Measurements from ENCODE around the gene TCEA3.
A peak's percentile ranks its signal among the peaks of the same experiment; 100 is the strongest.

Gene TCEA3

DNA sequence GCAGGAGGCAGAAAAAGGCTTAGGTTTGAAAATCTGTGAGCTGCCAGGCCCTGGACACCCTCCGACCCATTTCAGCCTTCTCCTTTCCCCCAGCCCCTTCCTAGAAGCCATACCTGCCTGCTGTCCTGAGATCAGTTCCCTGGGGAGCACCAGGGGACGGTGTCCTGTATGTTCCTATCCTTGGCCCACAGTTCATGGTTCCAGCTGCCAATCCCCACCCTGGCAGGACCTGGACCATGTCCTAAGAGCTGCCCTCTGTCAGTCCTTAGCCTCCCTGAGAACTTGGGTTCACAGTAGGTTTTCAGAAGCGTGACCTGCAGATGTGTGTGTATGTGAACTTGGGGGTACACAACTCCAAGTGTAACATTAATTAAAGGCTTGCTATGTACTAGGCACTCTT is 3.8 kb downstream of the TCEA3 start:
- DNase-seq: no peak

DNA sequence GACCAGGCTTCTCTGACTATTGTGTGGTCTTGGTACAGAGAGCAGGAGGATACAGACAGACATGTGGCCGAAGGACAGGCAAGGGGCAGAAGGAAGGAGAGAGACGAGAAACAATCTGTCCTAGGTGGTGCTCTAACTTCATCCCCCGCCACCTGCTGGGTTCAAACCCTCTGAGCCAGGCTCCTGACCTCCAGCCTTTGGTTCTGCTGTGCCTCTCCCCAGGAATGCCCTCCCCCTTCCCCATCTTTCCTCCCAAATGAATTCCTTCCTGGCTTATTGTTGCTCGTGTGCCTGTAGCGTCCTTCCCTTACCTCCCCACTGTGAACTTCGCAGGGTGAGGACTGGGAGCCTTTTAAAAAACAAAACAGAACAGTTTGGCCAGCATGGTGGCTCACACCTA is 5.4 kb downstream of the TCEA3 start:
- no peak for DNase-seq

DNA sequence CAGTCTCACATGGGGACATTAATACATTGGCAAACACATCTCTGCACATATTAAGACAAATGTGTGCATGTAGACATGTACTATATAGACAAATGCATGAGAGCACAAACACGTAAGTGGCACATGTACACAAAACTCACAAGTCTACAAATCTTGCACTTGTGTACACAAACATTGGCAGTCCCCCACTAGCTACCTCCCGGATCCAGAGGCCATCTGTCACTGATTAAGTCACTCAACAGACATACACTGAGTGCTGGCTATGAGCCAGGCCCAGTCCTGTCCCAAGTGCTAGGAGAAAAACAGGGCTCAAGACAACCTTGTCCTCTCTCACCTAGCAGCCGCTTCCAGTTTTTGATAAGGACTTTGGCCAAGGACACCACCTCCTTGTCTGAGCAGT is 7.0 kb downstream of the TCEA3 start:
- DNase-seq: no peak

DNA sequence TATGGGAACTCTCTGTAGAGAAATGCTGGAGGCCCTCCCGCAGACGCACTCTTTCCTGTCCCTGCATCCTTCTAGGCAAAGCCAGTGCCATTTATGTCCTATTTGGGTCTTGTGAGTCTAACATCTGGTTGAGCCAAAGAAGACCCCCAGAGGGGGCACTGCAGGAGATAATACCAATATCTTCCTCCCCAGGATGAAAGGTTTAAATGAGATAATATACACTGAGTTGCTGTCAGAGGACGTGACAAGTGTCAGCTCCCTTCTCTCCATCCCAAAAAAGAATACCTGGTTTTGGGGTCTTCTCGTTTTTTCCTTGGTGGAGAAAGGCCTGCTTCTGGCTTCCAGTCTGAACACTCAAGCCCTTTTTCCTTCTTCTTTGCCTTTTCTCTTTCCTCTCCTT is 7.6 kb downstream of the TCEA3 start:
- DNase-seq: no peak

DNA sequence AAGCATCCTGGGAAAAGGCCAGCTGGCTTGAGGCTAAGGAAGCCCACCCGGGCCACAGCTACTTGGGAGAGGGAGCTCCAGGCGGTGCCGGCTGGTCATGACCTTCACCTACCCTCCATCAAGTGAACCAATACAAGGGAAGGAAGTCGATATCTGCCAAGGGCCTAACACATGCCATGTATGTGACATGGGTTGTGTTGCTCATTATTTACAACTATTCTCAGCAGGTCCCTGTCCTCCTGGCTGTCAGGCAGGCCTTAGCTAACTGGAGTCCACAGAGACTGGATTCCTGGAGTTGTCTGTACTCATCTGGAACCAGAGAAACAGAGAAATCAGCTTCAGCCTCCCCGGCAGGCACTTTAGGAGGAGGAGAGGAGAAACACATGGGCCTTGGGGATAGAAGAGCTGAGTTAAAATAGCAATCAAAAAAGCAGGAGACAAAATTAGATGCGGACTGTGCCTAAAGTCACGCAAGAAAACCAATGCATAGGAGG is 15.7 kb downstream of the TCEA3 start:
- no peak for DNase-seq

DNA sequence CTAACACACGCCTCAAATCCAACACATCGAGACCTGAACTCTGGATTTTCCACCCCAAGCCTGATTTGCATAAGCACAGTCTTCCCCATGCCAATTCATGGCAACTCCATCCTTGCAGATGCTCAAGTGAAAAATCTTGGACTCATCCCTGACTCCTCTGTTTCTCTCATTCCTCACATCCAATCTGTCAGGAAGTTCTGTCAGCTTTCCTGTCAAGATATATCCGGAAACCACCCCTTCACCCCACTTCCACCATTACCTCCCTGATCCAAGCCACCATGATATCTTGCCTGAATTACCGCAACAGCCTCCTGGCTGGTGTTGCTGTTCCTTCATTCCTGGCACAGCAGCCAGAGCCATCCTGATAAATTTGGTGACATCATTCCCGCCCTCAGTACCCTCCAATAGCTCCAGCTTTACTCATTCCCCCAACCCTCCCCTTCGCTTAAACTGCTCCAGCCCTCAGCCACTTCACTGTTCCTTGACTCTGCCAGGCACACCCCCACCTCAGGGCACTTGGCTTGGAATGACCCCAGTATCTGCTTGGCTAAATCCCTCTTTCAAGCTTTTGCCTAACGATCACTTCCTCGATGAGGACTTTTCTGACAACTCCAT is 17.4 kb downstream of the TCEA3 start:
- DNase-seq: no peak

DNA sequence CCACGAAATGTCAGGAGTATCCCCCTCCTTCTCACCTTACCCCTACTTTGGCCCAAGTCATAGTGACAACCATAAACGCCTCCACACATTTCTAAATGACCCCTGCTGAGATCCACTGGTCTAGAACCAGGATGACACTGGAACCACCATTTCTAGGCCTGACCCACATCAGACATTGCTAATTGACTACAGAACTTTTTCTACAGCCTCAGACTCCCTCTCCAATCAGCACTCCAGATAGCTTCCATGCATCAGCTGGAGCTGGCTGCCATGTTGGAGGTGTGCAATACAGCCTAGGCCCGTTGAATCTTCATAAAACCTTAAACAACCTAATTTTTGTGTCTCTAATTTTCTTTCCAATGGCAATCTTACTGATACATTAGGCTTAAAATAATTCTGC is 18.6 kb downstream of the TCEA3 start:
- no peak for DNase-seq

DNA sequence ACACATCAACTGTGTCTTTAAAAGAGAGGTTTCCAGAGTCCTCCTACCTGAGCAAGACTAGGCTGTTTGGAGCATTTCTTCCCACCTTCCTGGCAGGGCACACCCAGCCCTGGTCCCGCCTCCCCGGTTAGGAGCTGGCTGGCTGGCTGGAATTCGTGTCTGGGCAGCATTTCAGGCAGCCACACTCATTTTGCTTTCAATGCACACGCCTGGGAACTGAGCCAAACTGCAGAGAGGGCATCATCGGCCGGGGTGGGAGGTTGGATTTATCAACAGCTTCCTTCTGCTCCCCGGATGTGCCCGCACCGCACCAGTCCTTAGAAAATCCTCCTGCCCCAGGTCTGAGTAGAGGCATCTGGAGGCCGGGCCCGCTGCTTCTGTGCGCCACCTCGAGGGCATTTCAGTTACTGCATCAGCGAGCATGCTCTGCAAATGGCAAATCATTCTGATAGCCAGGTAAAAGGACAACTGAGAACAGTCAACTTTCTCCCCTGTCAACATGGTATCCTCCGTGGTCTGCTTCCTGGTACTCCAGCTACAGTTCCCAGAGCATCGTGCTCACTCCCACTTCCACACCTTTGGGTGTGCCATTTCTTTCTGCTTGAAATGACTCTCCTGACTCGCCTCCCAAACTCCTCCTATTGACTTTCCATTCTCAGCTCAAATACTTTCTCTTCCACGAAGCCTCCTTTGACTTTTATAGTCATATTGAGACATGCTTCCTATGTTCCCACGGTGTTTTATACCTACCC is 20.6 kb downstream of the TCEA3 start:
- peak; percentile 70 to 79 for DNase-seq

DNA sequence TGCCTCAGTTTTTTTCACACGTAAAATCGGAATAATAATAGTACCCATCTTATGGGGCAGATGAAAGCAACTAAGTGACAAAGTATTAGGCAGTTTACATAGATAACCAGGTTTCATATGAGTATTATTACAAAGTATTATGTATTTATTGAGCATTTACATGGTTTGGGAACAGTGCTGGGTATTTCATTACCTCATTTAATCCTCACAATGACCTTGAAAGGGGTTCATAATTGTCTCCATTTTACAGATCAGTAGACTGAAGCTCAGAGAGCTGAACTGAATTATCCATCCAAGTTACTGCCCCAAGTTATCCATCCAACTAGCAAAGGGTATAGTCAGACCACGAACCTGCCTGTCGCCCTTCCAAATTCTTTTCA is 21.2 kb downstream of the TCEA3 start:
- DNase-seq: no peak

DNA sequence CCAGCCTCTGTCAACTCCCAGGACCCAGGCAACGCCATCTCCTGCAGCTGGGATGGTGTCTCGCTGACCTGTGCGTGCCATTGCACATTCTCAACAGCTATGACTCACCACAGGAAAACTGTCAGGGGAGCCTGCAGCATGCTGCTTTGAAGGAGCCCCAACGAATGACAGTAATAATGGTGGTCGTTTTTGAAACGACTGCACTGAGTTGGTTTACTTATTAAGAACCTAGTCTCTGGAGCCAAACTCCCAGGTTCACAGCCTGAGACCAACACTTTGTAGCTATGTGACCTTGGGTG is 21.6 kb downstream of the TCEA3 start:
- DNase-seq: no peak

DNA sequence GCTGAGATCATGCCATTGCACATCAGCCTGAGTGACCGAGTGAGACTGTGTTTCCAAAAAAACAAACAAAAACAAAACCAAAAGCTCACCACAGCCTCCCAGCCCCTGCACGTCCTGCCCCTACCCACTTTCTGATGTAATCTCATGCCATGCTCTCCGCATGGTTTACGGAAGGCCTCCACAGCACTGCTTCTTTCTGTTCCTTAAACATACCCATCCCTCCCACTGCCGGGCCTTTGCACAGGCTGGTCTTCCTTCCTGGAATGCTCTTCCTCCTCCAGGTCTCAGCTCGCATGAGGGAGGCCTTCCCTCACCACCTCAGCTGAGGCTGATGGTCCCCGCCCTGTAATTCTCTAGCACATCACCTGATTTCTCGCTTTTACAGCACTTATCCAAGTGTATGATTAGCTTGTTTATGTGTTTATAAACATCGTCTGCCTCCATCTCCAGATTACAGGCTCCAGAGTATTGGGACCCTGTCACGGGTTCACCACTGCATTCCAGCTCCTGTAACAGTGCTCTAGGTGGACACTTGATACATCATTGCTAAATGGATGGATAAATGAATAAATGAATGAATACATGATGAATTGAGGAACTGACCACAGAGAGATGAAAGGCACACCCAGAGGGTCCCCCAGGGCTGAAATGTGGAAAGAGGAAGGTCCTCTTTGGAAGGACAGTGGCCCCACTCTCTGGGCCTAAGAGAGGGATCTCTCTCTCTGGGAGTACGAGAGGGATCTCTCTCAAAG is 22.1 kb downstream of the TCEA3 start:
- DNase-seq: peak in 1 of 2 donors; percentile 15

DNA sequence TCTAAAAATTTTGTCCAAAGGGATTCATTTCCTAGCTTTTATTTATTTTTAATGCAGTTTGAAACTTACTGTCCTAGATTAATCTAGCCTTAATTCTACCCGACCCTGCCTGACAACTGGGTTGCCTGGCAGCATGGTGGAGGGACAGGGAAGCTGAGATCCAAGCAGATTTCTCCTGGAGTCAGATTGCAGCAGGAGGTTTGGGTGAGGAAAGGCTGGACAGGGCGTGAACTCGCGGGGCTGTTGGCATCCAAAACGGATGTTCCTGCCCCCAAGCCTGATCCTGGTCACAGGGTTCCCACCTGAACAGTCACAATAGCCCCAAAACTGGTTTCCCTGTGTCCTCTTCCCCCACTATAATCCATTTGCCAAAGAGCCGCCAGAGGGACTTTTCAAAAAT is 23.2 kb downstream of the TCEA3 start:
- DNase-seq: no peak

DNA sequence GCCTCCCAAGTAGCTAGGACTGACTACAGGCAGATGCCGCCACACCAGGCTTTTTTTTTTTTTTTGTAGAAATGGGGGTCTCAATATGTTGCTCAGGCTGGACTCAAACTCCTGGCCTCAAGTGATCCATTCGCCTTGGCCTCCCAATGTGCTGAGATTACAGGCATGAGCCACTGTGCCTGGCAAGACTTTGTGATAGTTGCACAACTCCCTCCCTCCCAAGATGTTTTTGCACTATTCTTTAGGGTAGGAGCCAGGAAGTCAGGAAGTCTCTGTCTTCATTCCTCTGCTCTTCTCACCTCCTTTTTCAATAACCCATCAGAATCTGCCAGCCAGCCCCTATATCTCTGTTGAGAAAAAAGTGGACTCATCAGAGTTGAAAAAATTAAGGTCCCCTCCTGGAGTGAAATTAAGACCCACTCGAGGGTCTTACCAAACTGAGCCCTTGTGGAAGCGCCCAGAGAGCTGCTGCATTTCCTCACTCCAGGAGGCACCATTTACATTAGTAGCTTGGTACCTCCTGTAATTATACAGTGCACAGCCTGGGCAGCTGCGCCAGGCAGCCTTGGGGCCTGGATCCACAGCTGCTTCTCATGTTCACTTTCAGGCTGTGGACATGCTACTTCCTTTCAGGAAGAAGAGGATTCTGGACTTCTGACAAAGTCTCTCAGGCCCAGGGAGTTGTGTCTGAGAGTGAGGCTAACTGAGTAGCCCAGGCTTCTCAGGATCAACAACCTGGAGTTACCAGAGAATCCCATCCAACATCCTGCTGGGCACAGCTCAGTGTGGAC is 24.0 kb downstream of the TCEA3 start:
- DNase-seq: no peak

DNA sequence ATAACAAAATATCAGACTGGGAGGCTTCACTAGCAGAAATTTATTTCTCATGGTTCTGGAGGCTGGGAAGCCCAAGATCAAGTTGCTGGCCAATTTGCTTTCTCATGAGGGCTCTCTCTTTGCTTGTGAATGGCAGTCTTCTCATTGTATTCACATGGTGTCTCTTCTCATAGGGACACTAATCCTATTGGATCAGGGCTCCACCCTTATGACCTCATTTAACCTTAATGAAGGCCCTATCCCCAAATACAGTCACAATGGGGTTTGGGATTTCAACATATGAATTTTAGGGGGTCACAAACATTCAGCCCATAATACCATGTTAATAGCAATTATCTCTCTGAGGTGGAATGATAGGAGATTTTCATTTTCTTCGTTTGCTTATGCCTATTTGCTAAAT is 25.3 kb downstream of the TCEA3 start:
- DNase-seq: no peak

DNA sequence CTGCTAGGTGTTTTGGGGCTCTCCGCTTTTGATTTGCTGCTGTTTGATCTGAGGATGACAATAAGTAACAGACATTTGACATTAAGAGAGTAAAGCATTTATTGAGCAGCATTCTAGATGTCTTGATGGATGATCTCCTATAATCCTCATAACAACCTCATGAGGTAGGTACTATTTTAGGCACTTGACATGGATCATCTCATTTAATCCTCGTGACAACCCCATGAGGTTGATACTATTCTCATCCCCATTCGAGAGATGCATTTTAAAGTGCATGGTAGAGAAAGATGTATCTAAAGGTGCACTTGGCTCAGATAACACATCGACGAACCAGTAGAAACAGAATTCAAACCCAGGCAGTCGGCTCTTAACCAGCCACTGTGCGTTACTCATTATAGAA is 26.6 kb downstream of the TCEA3 start:
- DNase-seq: no peak

DNA sequence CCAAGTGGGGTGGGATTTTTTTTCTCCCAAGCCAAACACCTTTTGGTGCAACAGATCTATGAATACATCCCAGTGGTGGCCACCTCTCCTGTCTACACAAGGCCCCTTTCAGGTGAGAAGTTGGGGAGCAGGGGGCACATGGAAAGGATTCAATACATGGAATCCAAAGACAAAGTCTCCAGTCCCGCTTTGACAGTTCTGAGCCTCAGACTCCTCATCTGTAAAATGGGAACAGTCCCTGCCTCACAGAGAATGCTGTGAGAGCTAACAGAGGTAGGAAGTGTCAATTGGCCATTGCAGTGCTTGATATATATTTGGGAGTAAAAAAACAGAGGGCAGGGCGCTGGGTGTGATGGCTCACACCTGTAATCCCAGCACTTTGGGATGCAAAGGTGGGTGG is 28.2 kb downstream of the TCEA3 start:
- DNase-seq: no peak

DNA sequence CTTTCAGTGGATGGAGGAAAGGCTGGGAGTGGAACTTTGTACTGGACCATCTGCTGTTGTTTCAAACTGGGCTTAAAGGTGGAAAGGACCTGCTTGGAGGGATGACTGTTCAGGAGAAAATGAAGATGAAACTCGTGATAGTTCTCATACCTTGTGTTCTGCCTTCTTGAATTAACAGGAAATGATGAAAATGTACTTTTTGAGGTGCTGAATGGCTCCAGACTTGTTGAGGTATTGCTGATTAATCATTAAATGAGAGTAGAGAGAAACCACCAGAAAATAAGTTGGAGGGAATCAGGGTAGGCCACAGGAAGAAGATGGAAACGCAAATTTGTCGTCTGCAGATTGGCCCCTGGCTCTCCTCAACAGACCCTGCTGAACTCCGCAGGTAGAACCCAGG is 28.7 kb downstream of the TCEA3 start:
- no peak for DNase-seq

DNA sequence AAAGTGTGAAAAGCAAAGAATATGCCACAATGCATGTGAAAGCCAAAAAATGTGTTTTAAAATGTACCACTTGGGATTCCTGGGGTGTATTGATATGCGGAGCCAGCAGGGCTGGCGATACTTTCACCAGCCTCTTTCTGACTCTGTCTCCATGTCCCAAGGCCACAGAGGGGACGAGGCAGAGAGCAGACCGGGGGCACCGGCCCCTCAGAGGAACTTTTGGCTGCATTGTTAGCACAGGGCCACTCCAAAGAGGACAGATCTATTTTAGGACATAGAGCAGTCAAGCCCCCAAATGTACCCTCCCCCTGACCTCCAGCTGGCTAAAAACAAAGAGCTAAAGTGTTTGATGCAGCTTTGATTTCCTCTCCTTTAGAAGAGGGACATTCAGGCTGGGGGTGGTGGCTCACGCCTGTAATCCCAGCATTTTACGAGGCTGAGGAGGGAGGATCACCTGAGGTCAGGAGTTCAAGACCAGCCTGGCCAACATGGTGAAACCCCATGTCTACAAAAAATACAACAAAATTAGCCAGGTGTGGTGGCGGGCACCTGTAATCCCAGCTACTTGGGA is 29.3 kb downstream of the TCEA3 start:
- no peak for DNase-seq

DNA sequence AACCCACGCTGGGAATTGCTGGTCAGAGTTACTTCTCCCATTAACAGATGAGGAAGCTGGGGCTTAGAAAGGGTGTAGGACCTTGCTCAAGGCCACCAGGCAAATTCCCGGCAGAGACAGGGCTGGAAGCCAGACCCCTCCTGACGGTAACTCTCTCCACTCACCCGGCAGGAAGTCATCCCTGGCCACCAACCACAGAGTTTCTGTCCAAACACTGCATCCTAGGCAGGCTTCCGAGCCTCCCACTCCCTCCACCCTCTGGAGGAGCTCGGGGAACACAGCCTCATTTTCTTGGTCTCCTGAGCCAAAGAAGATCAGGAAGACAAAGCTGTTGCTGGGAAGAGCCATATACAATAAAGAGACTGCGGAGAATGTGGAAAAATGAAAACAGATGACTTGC is 29.9 kb downstream of the TCEA3 start:
- DNase-seq: no peak

DNA sequence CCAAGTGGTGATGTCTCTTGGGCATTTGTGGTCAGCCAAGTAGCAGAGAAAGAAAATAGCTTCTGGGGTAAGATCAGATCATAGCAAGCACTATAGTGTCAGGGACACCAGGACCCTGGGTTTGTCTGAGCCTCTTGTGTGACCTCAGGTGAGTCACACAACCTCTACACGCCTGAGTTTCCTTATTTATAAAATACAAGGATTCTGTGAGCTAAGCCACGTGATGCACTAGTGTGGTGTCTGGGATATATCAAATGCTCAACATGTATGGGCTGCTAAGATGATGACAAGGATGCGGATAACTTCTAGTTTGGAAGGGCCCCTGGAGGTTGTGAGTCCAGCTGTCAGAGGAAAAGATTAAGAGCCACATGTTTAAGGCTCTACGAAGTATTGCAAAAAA is 30.4 kb downstream of the TCEA3 start:
- DNase-seq: no peak

DNA sequence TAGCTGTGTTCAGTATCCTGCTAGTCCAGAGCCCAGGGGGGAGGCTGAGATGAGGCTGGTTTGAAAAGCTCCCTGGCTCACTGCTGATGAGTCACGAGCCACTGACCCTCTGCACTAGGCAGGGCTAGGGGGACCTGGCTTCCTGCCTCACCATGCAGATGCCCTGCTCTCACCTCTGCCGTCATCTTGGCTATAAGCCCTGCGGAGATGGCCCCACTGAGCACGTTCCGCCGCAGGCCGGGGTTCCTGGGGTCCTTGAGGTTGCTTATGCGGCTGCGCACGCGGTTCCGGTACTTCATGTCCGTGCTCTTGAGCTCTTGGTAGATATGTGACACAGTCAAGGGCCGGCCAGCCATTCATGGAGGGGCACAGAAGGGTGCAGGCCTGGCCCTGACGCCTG is 30.8 kb downstream of the TCEA3 start:
- DNase-seq: no peak

DNA sequence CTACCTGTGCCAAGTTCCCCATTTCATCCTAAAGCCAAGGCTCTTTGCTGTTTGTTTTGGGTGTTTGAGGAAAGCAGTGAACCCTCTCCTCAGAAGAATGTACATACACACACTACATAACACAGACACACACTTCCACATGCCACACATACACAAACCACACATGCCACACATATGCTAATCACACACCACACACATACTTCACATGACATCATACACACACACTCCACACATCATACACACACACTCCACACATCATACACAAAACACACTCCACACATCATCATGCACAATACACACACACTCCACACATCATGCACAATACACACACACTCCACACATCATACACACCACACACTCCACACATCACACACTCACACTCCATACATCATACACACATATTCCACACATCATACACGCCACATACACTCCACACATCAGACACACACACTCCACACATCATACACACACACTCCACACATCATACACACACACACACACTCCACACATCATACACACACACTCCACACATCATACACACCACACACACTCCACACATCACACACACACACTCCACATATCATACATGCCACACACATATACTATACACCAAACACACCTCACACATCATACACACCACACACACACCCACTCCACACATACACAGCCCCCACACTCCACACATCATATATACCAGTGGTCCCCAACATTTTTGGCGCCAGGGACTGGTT is 32.3 kb downstream of the TCEA3 start:
- DNase-seq: no peak

All from CD4-positive, alpha-beta T cell treated with Interferon alpha-2 for 1 hour (primary cell).